ENCODE measurements around the gene PGM5. TPM values are rescaled to one million over a fixed set of nuclear protein-coding genes. Genes with fewer than 3 reads are reported as not detected.

PGM5 gene
- total RNA-seq, 1 donor from 2014 or later = not detected

- intact Hi-C loops (cut with micrococcal nuclease) = no loop called here
These were observed 137.7 kb downstream of the PGM5 start for GRCh38 chr9:68493958-68494577.

GRCh38 chr9:68495247-68495646 is 138.8 kb downstream of the PGM5 start:
- intact Hi-C loops (cut with micrococcal nuclease) = no loop called here

- intact Hi-C loops (cut with micrococcal nuclease) = no loop called here
These were observed 139.9 kb downstream of the PGM5 start for GRCh38 chr9:68496356-68496755.

GRCh38 chr9:68497629-68498028 is 141.2 kb downstream of the PGM5 start:
- intact Hi-C loops (cut with micrococcal nuclease) = no loop called here

GRCh38 chr9:68498816-68499215 is 142.4 kb downstream of the PGM5 start:
- intact Hi-C loops (cut with micrococcal nuclease) = no loop called here

- intact Hi-C loops (cut with micrococcal nuclease) = no loop called here
These were observed 144.3 kb downstream of the PGM5 start for GRCh38 chr9:68500457-68501381.

- intact Hi-C loops (cut with micrococcal nuclease) = no loop called here
These were observed 145.9 kb downstream of the PGM5 start for GRCh38 chr9:68502279-68502678.

GRCh38 chr9:68505681-68506409 is 149.4 kb downstream of the PGM5 start:
- intact Hi-C loops (cut with micrococcal nuclease) = loop anchor here (2.0 kb wide), 1 partner anchor 163 kb away; no protein-coding TSS in a partner anchor

- intact Hi-C loops (cut with micrococcal nuclease) = loop anchor here (2.0 kb wide), 1 partner anchor 164 kb away; no protein-coding TSS in a partner anchor
These were observed 150.1 kb downstream of the PGM5 start for GRCh38 chr9:68506551-68506950.

GRCh38 chr9:68507130-68507805 is 150.9 kb downstream of the PGM5 start:
- intact Hi-C loops (cut with micrococcal nuclease) = loop anchor here (2.0 kb wide), 1 partner anchor 164 kb away; no protein-coding TSS in a partner anchor

GRCh38 chr9:68507806-68508145 is 151.4 kb downstream of the PGM5 start:
- intact Hi-C loops (cut with micrococcal nuclease) = loop anchor here (2.0 kb wide), 1 partner anchor 165 kb away; no protein-coding TSS in a partner anchor

- intact Hi-C loops (cut with micrococcal nuclease) = no loop called here
These were observed 152.1 kb downstream of the PGM5 start for GRCh38 chr9:68508547-68508946.

- intact Hi-C loops (cut with micrococcal nuclease) = no loop called here
These were observed 153.3 kb downstream of the PGM5 start for GRCh38 chr9:68509689-68510088.

- intact Hi-C loops (cut with micrococcal nuclease) = no loop called here
These were observed 157.0 kb downstream of the PGM5 start for GRCh38 chr9:68513385-68513784.

GRCh38 chr9:68513981-68514380 is 157.6 kb downstream of the PGM5 start:
- intact Hi-C loops (cut with micrococcal nuclease) = no loop called here

- intact Hi-C loops (cut with micrococcal nuclease) = no loop called here
These were observed 159.1 kb downstream of the PGM5 start for GRCh38 chr9:68515326-68516017.

GRCh38 chr9:68522131-68522530 is 165.7 kb downstream of the PGM5 start:
- intact Hi-C loops (cut with micrococcal nuclease) = no loop called here

- intact Hi-C loops (cut with micrococcal nuclease) = no loop called here
These were observed 166.5 kb downstream of the PGM5 start for GRCh38 chr9:68522954-68523353.

- intact Hi-C loops (cut with micrococcal nuclease) = no loop called here
These were observed 167.0 kb downstream of the PGM5 start for GRCh38 chr9:68523367-68523936.

GRCh38 chr9:68530618-68531017 is 174.2 kb downstream of the PGM5 start:
- intact Hi-C loops (cut with micrococcal nuclease) = no loop called here
